Astrocyte (in vitro differentiated cells and primary cell): ENCODE results near the gene SPRED3. TPM values are rescaled to one million over a fixed set of nuclear protein-coding genes. Genes with fewer than 3 reads are reported as not detected.
"Not testable (repeated sequence)": the region's sequence is repeated elsewhere in the genome, so short reads cannot be mapped to it uniquely, and the experiment has no call there.

ENCODE experiments used
- DNase-seq: peaks from one replicate; pipeline ENCODE4 v3.0.0-alpha.2; 2010; ENCODE audit warnings: low read depth
- FAIRE-seq: peaks from 2 replicates; lab custom pipeline; 2011; peaks lifted over from hg19 to GRCh38; lab: Jason Lieb, UNC
- H2AFZ ChIP-seq: 2 replicates; pipeline ENCODE4 v1.6.0; 2012; ENCODE audit warnings: low read depth, low read length, inconsistent platforms
- H3K27ac ChIP-seq: 2 replicates; pipeline ENCODE4 v1.5.1; 2011; ENCODE audit warnings: low read depth, low read length, inconsistent platforms
- H3K27me3 ChIP-seq: 2 replicates; pipeline ENCODE4 v1.6.0; 2011; ENCODE audit warnings: low read length, inconsistent platforms; ENCODE audit not compliant: insufficient read depth
- H3K36me3 ChIP-seq: 2 replicates; pipeline ENCODE4 v1.5.1; 2011; ENCODE audit warnings: low read length, inconsistent platforms; ENCODE audit not compliant: insufficient read depth
- H3K4me1 ChIP-seq: 2 replicates; pipeline ENCODE4 v1.5.1; 2011; ENCODE audit warnings: low read length, inconsistent platforms; ENCODE audit not compliant: insufficient read depth
- H3K4me2 ChIP-seq: 2 replicates; pipeline ENCODE4 v1.6.0; 2012; ENCODE audit warnings: low read length, inconsistent platforms
- H3K4me3 ChIP-seq: 2 replicates; pipeline ENCODE4 v1.5.1; 2011; ENCODE audit warnings: low read depth, mild to moderate bottlenecking, low read length, inconsistent platforms; ENCODE audit not compliant: insufficient read depth
- H3K79me2 ChIP-seq: 2 replicates; pipeline ENCODE4 v1.6.0; 2012; ENCODE audit warnings: mild to moderate bottlenecking, low read length, inconsistent platforms; ENCODE audit not compliant: insufficient read depth
- H3K9ac ChIP-seq: 2 replicates; pipeline ENCODE4 v1.6.0; 2012; ENCODE audit warnings: mild to moderate bottlenecking, low read length, inconsistent platforms
- H3K9me3 ChIP-seq: 2 replicates; pipeline ENCODE4 v1.5.1; 2012; ENCODE audit warnings: low read depth, mild to moderate bottlenecking, low read length, inconsistent platforms; ENCODE audit not compliant: insufficient read depth
- H4K20me1 ChIP-seq: 2 replicates; pipeline ENCODE4 v1.6.0; 2012; ENCODE audit warnings: low read length, inconsistent platforms; ENCODE audit not compliant: insufficient read depth
- H3K27ac Mint-ChIP-seq: one replicate; pipeline ENCODE4 v1.8.0; 2021; ENCODE audit warnings: mild to moderate bottlenecking, mixed read lengths; ENCODE audit not compliant: unreplicated experiment
- H3K27me3 Mint-ChIP-seq: one replicate; pipeline ENCODE4 v1.8.0; 2021; ENCODE audit warnings: low read depth, mixed read lengths; ENCODE audit not compliant: unreplicated experiment
- H3K36me3 Mint-ChIP-seq: one replicate; pipeline ENCODE4 v1.8.0; 2021; ENCODE audit warnings: low read depth, mixed read lengths; ENCODE audit not compliant: unreplicated experiment
- H3K4me1 Mint-ChIP-seq: one replicate; pipeline ENCODE4 v1.8.0; 2021; ENCODE audit warnings: low read depth, mixed read lengths; ENCODE audit not compliant: unreplicated experiment
- H3K4me3 Mint-ChIP-seq: one replicate; pipeline ENCODE4 v1.8.0; 2021; ENCODE audit warnings: mild to moderate bottlenecking, moderate library complexity, mixed read lengths; ENCODE audit not compliant: unreplicated experiment
- H3K9me3 Mint-ChIP-seq: one replicate; pipeline ENCODE4 v1.8.0; 2021; ENCODE audit warnings: mild to moderate bottlenecking, mixed read lengths; ENCODE audit not compliant: unreplicated experiment
- CTCF ChIP-seq: IDR thresholded peaks from 2 replicates; pipeline ENCODE4 v1.5.1; 2011; ENCODE audit warnings: low read depth, mild to moderate bottlenecking, inconsistent platforms, low read length, moderate library complexity; ENCODE audit not compliant: insufficient read depth
- EZH2 ChIP-seq: IDR thresholded peaks from 2 replicates; pipeline ENCODE4 v1.6.1; 2012; ENCODE audit warnings: mild to moderate bottlenecking, low read length, inconsistent platforms; ENCODE audit not compliant: insufficient read depth
- total RNA-seq: library from RNA; stranded (reverse); gene quantifications from 2 replicates; pipeline ENCODE4 v1.2.1, GENCODE V29; 2021

The SPRED3 gene
- total RNA-seq, 1 donor from 2014 or later: 19.0 TPM

GRCh38 chr19:38404858-38405257 is 16.4 kb downstream of the SPRED3 start:
- Mint-ChIP-seq H3K27ac (no peak overlapping the region), H3K36me3 (peaks cover 11% of the 10 kb centered on the region), H3K27me3 (peaks cover 3% of the 10 kb centered on the region), H3K4me1 (peaks cover 13% of the 10 kb centered on the region), H3K9me3 (peaks cover 3% of the 10 kb centered on the region), H3K4me3 (no peak overlapping the region)
- H3K4me1 ChIP-seq: peaks cover 4% of the 10 kb centered on the region
- H3K9ac ChIP-seq: no peak overlapping the region
- H3K27me3 ChIP-seq: no peaks in the 10 kb centered on the region
- no peak for DNase-seq
- H4K20me1 ChIP-seq: no peaks in the 10 kb centered on the region
- no peaks in the 10 kb centered on the region for H3K9me3 ChIP-seq
- H2AFZ ChIP-seq: no peak overlapping the region
- no peaks in the 10 kb centered on the region for H3K36me3 ChIP-seq
- FAIRE-seq: no peak
- no peak overlapping the region for H3K27ac ChIP-seq
- H3K4me3 ChIP-seq: no peak overlapping the region
- TF ChIP-seq EZH2 (no peak), CTCF (no peak)
- H3K4me2 ChIP-seq: no peak overlapping the region
- peaks cover 8% of the 10 kb centered on the region for H3K79me2 ChIP-seq

- no peaks in the 10 kb centered on the region for H3K36me3 ChIP-seq
- no peak for DNase-seq
- H3K27ac ChIP-seq: no peak overlapping the region
- H3K79me2 ChIP-seq: peaks cover 8% of the 10 kb centered on the region
- peaks cover 11% of the 10 kb centered on the region for H3K4me1 Mint-ChIP-seq
- no peaks in the 10 kb centered on the region for H4K20me1 ChIP-seq
- H3K27me3 Mint-ChIP-seq: peaks cover 4% of the 10 kb centered on the region
- peaks cover 4% of the 10 kb centered on the region for H3K9me3 Mint-ChIP-seq
- H3K27ac Mint-ChIP-seq: no peak overlapping the region
- TF ChIP-seq CTCF (no peak), EZH2 (no peak)
- H3K27me3 ChIP-seq: no peaks in the 10 kb centered on the region
- FAIRE-seq: no peak
- no peaks in the 10 kb centered on the region for H3K9me3 ChIP-seq
- peaks cover 12% of the 10 kb centered on the region for H3K36me3 Mint-ChIP-seq
- no peak overlapping the region for H3K9ac ChIP-seq
- peak overlapping the region; percentile 62 for H3K4me3 Mint-ChIP-seq
- peaks cover 4% of the 10 kb centered on the region for H3K4me1 ChIP-seq
- H3K4me2 ChIP-seq: no peak overlapping the region
- H2AFZ ChIP-seq: no peak overlapping the region
- H3K4me3 ChIP-seq: no peak overlapping the region
These were observed 16.8 kb downstream of the SPRED3 start for GRCh38 chr19:38405276-38405675.

- H3K9me3 ChIP-seq: no peaks in the 10 kb centered on the region
These were observed 21.2 kb downstream of the SPRED3 start for GRCh38 chr19:38409631-38410133.

GRCh38 chr19:38410407-38410806 is 21.9 kb downstream of the SPRED3 start:
- not testable (repeated sequence) for H3K36me3 ChIP-seq, H3K27ac Mint-ChIP-seq, H3K4me3 ChIP-seq, H3K27me3 ChIP-seq, H3K4me1 Mint-ChIP-seq, FAIRE-seq, H3K4me2 ChIP-seq, H3K79me2 ChIP-seq, H4K20me1 ChIP-seq, H3K4me1 ChIP-seq, H3K4me3 Mint-ChIP-seq, H3K9me3 ChIP-seq, DNase-seq, H3K27me3 Mint-ChIP-seq, H3K9me3 Mint-ChIP-seq, H2AFZ ChIP-seq, H3K9ac ChIP-seq, H3K27ac ChIP-seq
- peaks cover 12% of the 10 kb centered on the region for H3K36me3 Mint-ChIP-seq

More at GRCh38 chr19:38409631-38410133, 21.2 kb downstream of the SPRED3 start:
- H3K4me1 ChIP-seq: no peaks in the 10 kb centered on the region
- Mint-ChIP-seq H3K4me3 (peak overlapping the region; percentile 40), H3K27ac (no peak overlapping the region), H3K27me3 (peaks cover 9% of the 10 kb centered on the region), H3K9me3 (peaks cover 6% of the 10 kb centered on the region), H3K36me3 (peaks cover 15% of the 10 kb centered on the region), H3K4me1 (peaks cover 3% of the 10 kb centered on the region)
- FAIRE-seq (no peak), DNase-seq (peak; percentile 36)
- H3K79me2 ChIP-seq: no peaks in the 10 kb centered on the region
- no peak overlapping the region for H3K4me2 ChIP-seq
- no peaks in the 10 kb centered on the region for H4K20me1 ChIP-seq
- H3K27me3 ChIP-seq: no peaks in the 10 kb centered on the region
- no peak overlapping the region for H2AFZ ChIP-seq
- TF ChIP-seq CTCF (no peak), EZH2 (no peak)
- no peaks in the 10 kb centered on the region for H3K36me3 ChIP-seq
- no peak overlapping the region for H3K4me3 ChIP-seq
- no peak overlapping the region for H3K9ac ChIP-seq
- H3K27ac ChIP-seq: no peak overlapping the region
